Uterus (tissue), 4 donors: Measurements from ENCODE around the gene PPP3CA. TPM values are rescaled to one million over a fixed set of nuclear protein-coding genes. Genes with fewer than 3 reads are reported as not detected.

ENCODE experiments used
- DNase-seq, 2 donors: peaks; one replicate each; pipeline ENCODE4 v3.0.0-alpha.2; 2019 to 2020
- H3K27ac ChIP-seq, 2 donors: fragments of 200-600 bp; sonication (generic); 1 replicate in 1 of 2; 2 replicates in 1 of 2; pipeline ENCODE4 v1.5.1; 2016 to 2018
- H3K27me3 ChIP-seq, 2 donors: fragments of 200-600 bp; sonication (generic); one replicate each; pipeline ENCODE4 v1.5.1; 2018 to 2019; ENCODE audit warnings: control low read depth in 1 of 2
- H3K36me3 ChIP-seq, 2 donors: fragments of 200-600 bp; sonication (generic); one replicate each; pipeline ENCODE4 v1.5.1; 2019; ENCODE audit warnings: control low read depth in 1 of 2
- H3K4me1 ChIP-seq, 2 donors: fragments of 200-600 bp; sonication (generic); one replicate each; pipeline ENCODE4 v1.5.1; 2018 to 2019; ENCODE audit warnings: control low read depth in 1 of 2
- H3K4me3 ChIP-seq, 2 donors: fragments of 200-600 bp; sonication (generic); 1 replicate in 1 of 2; 2 replicates in 1 of 2; pipeline ENCODE4 v1.5.1; 2018 to 2019; ENCODE audit warnings: mild to moderate bottlenecking in 1 of 2
- H3K9me3 ChIP-seq, 2 donors: fragments of 200-600 bp; sonication (generic); one replicate each; pipeline ENCODE4 v1.5.1; 2019; ENCODE audit warnings: control low read depth in 1 of 2
- CTCF ChIP-seq, 4 experiments: fragments of 200-600 bp in 2 of 4; fragments of 450-650 bp in 2 of 4; sonication (generic) in 2 of 4; IDR thresholded peaks; one replicate each; pipeline ENCODE4 v1.5.1; 2016 to 2019; ENCODE audit warnings: antibody characterized with exemption in 4 of 4, mild to moderate bottlenecking in 2 of 4, moderate library complexity in 1 of 4
- POLR2A ChIP-seq, 2 donors: fragments of 450-650 bp; IDR thresholded peaks; one replicate each; pipeline ENCODE4 v1.6.1; 2016; ENCODE audit warnings: antibody characterized with exemption in 2 of 2, mild to moderate bottlenecking in 1 of 2, moderate library complexity in 1 of 2
- intact Hi-C: fragments of 100-400 bp; cut with DNase I; formaldehyde crosslinking; loops from one replicate; pipeline ENCODE4 v1.15.1; 2023; ENCODE audit warnings: low total_unique reads
- total RNA-seq, 4 donors: library from RNA; depleted of rRNA in 3 of 4; stranded (reverse); fragments of >200 nt in 3 of 4; gene quantifications; one replicate each; pipeline versions ENCODE4 v1.1.0 to v1.2.4, GENCODE V29; 2014 to 2023
- donor health status: DM: yes; HTN: yes; CAD: no.

The PPP3CA gene
- total RNA-seq, 4 donors from 2014 or later = 32.8 to 70.0 (median 39.8) TPM

- TF ChIP-seq CTCF (IDR thresholded peaks at IDR 0.05) = no peak
- no peak for TF ChIP-seq POLR2A (IDR thresholded peaks at IDR 0.05)
- no peaks in the 10 kb centered on the region for H3K27me3 ChIP-seq
- H3K4me1 ChIP-seq = no peaks in the 10 kb centered on the region
- no peaks in the 10 kb centered on the region for H3K9me3 ChIP-seq
- DNase-seq = no peak
- no peaks in the 10 kb centered on the region for H3K36me3 ChIP-seq
- no peak overlapping the region for H3K27ac ChIP-seq
- H3K4me3 ChIP-seq = no peak overlapping the region
- intact Hi-C loops = no loop called here
Measured at GRCh38 chr4:100982345-100982744, 365.0 kb downstream of the PPP3CA start.

- Histone ChIP-seq H3K27ac (no peak overlapping the region), H3K9me3 (no peaks in the 10 kb centered on the region), H3K4me1 (no peaks in the 10 kb centered on the region), H3K4me3 (no peak overlapping the region), H3K27me3 (no peaks in the 10 kb centered on the region), H3K36me3 (no peaks in the 10 kb centered on the region)
- intact Hi-C loops = no loop called here
- DNase-seq = no peak
- TF ChIP-seq POLR2A (IDR thresholded peaks at IDR 0.05) (no peak), CTCF (IDR thresholded peaks at IDR 0.05) (no peak)
Measured at GRCh38 chr4:100981447-100982204, 365.7 kb downstream of the PPP3CA start.

- TF ChIP-seq CTCF (IDR thresholded peaks at IDR 0.05) (no peak), POLR2A (IDR thresholded peaks at IDR 0.05) (no peak)
Measured at GRCh38 chr4:100979736-100980135, 367.6 kb downstream of the PPP3CA start.

GRCh38 chr4:100977746-100978397, 369.5 kb downstream of the PPP3CA start:
- intact Hi-C loops = no loop called here
- no peak for DNase-seq
- H3K9me3 ChIP-seq = no peaks in the 10 kb centered on the region
- no peaks in the 10 kb centered on the region for H3K36me3 ChIP-seq
- no peak overlapping the region for H3K4me3 ChIP-seq
- H3K27me3 ChIP-seq = no peaks in the 10 kb centered on the region
- no peak overlapping the region for H3K27ac ChIP-seq
- no peak for TF ChIP-seq CTCF (IDR thresholded peaks at IDR 0.05)
- H3K4me1 ChIP-seq = no peaks in the 10 kb centered on the region

More at GRCh38 chr4:100979736-100980135, 367.6 kb downstream of the PPP3CA start:
- no peak overlapping the region for H3K27ac ChIP-seq
- H3K9me3 ChIP-seq = no peaks in the 10 kb centered on the region
- DNase-seq = no peak
- no peaks in the 10 kb centered on the region for H3K4me1 ChIP-seq
- intact Hi-C loops = no loop called here
- H3K4me3 ChIP-seq = no peak overlapping the region
- no peaks in the 10 kb centered on the region for H3K36me3 ChIP-seq
- H3K27me3 ChIP-seq = no peaks in the 10 kb centered on the region

- TF ChIP-seq CTCF (IDR thresholded peaks at IDR 0.05) = no peak
- no peak for TF ChIP-seq POLR2A (IDR thresholded peaks at IDR 0.05)
- H3K27ac ChIP-seq = no peak overlapping the region
- no peaks in the 10 kb centered on the region for H3K4me1 ChIP-seq
Measured at GRCh38 chr4:100977274-100977673, 370.1 kb downstream of the PPP3CA start.

More at GRCh38 chr4:100977274-100977673, 370.1 kb downstream of the PPP3CA start:
- intact Hi-C loops = no loop called here
- H3K4me3 ChIP-seq = no peak overlapping the region
- H3K9me3 ChIP-seq = no peaks in the 10 kb centered on the region
- no peaks in the 10 kb centered on the region for H3K27me3 ChIP-seq
- no peak for DNase-seq
- H3K36me3 ChIP-seq = no peaks in the 10 kb centered on the region
